GM23338 (cell line): ENCODE data around the gene INSL3. TPM values are rescaled to one million over a fixed set of nuclear protein-coding genes. Genes with fewer than 3 reads are reported as not detected.

Experiments used
- ATAC-seq: fragments of 200-7000 bp; cut with Tn5 transposase; 3 replicates; pipeline ENCODE4 v1.9.1; 2020
- DNase-seq: peaks from one replicate; pipeline ENCODE4 v3.0.0-alpha.2; 2015; ENCODE audit warnings: low spot score
- H2AFZ ChIP-seq: fragments of 200-600 bp; sonication (generic); 2 replicates; pipeline ENCODE4 v1.8.0; 2016; ENCODE audit warnings: antibody characterized with exemption, mild to moderate bottlenecking, moderate library complexity
- H3F3A ChIP-seq: fragments of 200-600 bp; sonication (generic); replicated peaks from 2 replicates; pipeline ENCODE4 v1.8.0; 2017; ENCODE audit warnings: antibody characterized with exemption, mixed run types, low read depth
- H3K27ac ChIP-seq: fragments of 200-600 bp; sonication (generic); 2 replicates; pipeline ENCODE4 v1.6.1; 2016; ENCODE audit warnings: low read depth
- H3K27me3 ChIP-seq: fragments of 200-600 bp; sonication (generic); 2 replicates; pipeline ENCODE4 v1.8.0; 2016; ENCODE audit warnings: mild to moderate bottlenecking, mixed run types, moderate library complexity; ENCODE audit not compliant: insufficient read depth
- H3K36me3 ChIP-seq: fragments of 200-600 bp; sonication (generic); 2 replicates; pipeline ENCODE4 v1.8.0; 2016; ENCODE audit warnings: mild to moderate bottlenecking; ENCODE audit not compliant: insufficient read depth
- H3K4me1 ChIP-seq: fragments of 200-600 bp; sonication (generic); 2 replicates; pipeline ENCODE4 v1.8.0; 2016; ENCODE audit warnings: mild to moderate bottlenecking, moderate library complexity; ENCODE audit not compliant: insufficient read depth
- H3K4me2 ChIP-seq: fragments of 200-600 bp; sonication (generic); 2 replicates; pipeline ENCODE4 v1.7.1; 2017; ENCODE audit warnings: mixed run types
- H3K4me3 ChIP-seq: fragments of 200-600 bp; sonication (generic); 2 replicates; pipeline ENCODE4 v1.6.1; 2016; ENCODE audit warnings: mixed run types
- H3K79me2 ChIP-seq: fragments of 200-600 bp; sonication (generic); replicated peaks from 2 replicates; pipeline ENCODE4 v1.8.0; 2017; ENCODE audit warnings: mild to moderate bottlenecking; ENCODE audit not compliant: insufficient read depth
- H3K9me2 ChIP-seq: fragments of 200-600 bp; sonication (generic); 2 replicates; pipeline ENCODE4 v1.8.0; 2017; ENCODE audit not compliant: insufficient read depth
- H4K20me1 ChIP-seq: fragments of 200-600 bp; sonication (generic); replicated peaks from 2 replicates; pipeline ENCODE4 v1.8.0; 2017; ENCODE audit warnings: mild to moderate bottlenecking; ENCODE audit not compliant: insufficient read depth
- H3K27ac Mint-ChIP-seq: 2 replicates; pipeline ENCODE4 v1.8.0; 2020; ENCODE audit warnings: inconsistent platforms, mild to moderate bottlenecking, moderate library complexity, mixed read lengths
- H3K27me3 Mint-ChIP-seq: 3 replicates; pipeline ENCODE4 v1.8.0; 2022; ENCODE audit warnings: low read depth, mild to moderate bottlenecking, moderate library complexity, mixed read lengths, inconsistent platforms; ENCODE audit not compliant: insufficient read depth, poor library complexity
- H3K36me3 Mint-ChIP-seq: 3 replicates; pipeline ENCODE4 v1.8.0; 2021; ENCODE audit warnings: low read depth, mild to moderate bottlenecking, inconsistent platforms, moderate library complexity, mixed read lengths
- H3K4me1 Mint-ChIP-seq: 3 replicates; pipeline ENCODE4 v1.8.0; 2020; ENCODE audit warnings: mild to moderate bottlenecking, inconsistent platforms, mixed read lengths
- H3K4me3 Mint-ChIP-seq: 3 replicates; pipeline ENCODE4 v1.8.0; 2021; ENCODE audit warnings: moderate library complexity, mild to moderate bottlenecking, inconsistent platforms, mixed read lengths
- H3K9me3 Mint-ChIP-seq: 3 replicates; pipeline ENCODE4 v1.8.0; 2020; ENCODE audit warnings: moderate library complexity, mild to moderate bottlenecking, inconsistent platforms, mixed read lengths
- EZH2 ChIP-seq: fragments of 200-600 bp; sonication (generic); IDR thresholded peaks from one replicate; pipeline ENCODE4 v1.8.0; 2017; ENCODE audit warnings: antibody characterized with exemption, mild to moderate bottlenecking, low read depth; ENCODE audit not compliant: unreplicated experiment
- REST ChIP-seq: IDR thresholded peaks from one replicate; pipeline ENCODE4 v1.6.1; 2018; ENCODE audit warnings: antibody characterized with exemption; ENCODE audit not compliant: unreplicated experiment
- STAT1 ChIP-seq: IDR thresholded peaks from one replicate; pipeline ENCODE4 v1.6.1; 2016; ENCODE audit warnings: antibody characterized with exemption; ENCODE audit not compliant: unreplicated experiment
- ZNF114 ChIP-seq: fragments of 250-450 bp; sonication (Bioruptor Pico); IDR thresholded peaks from 2 replicates; pipeline ENCODE4 v1.5.0; 2020; ENCODE audit warnings: mild to moderate bottlenecking, moderate library complexity
- ZNF331 ChIP-seq: fragments of 250-450 bp; sonication (Bioruptor Pico); IDR thresholded peaks from 2 replicates; pipeline ENCODE4 v1.5.0; 2020; ENCODE audit warnings: low read depth, mild to moderate bottlenecking, moderate library complexity
- polyA plus RNA-seq: library from polyadenylated mRNA; unstranded; fragments of >200 nt; fragmentation: Nextera tagmentation; extraction: Ambion mirVana; gene quantifications from 2 replicates; pipeline ENCODE4 v1.2.1, GENCODE V29; 2016
- total RNA-seq: library from RNA; depleted of rRNA; stranded (reverse); fragments of >200 nt; shearing (Covaris generic); gene quantifications from 2 replicates; pipeline ENCODE4 v1.2.3, GENCODE V29; 2014
- TF ChIP-seq, protein P1 (sequence below), 2 experiments: fragments of 200-600 bp in 1 of 2; sonication (generic) in 1 of 2; conservative IDR thresholded peaks; 2 replicates each; pipeline versions ENCODE4 v1.5.1 to v1.6.1; 2016 to 2017; ENCODE audit warnings: antibody characterized with exemption in 2 of 2, low read depth in 2 of 2, mild to moderate bottlenecking in 2 of 2, moderate library complexity in 1 of 2

The INSL3 gene
- total and polyA plus RNA-seq, 2 experiments from 2014 or later, result 0.76 TPM; not detected in 1

DNA sequence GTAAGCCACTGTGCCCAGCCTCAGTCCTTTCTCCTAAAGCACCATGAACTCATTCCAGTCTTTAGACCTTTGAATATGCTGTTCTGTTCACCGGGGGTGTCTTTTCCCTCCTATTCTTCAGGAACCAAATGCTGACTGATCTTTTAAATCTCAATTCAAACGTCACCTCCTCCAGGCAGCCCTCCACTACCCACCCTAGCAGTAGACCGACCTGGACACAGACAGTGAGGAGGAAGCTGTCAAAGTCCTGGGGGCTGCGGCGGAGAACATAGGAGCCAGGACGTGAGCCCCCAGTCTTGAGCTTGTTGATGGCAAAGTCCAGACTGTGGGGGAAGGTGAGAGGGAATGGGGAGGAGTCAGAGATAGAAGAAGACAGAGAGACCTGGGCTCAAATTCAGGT lies 18.7 kb upstream of the INSL3 start:
- no peak for ATAC-seq
- H3K27me3 ChIP-seq, result 0 out of 2 replicates have a peak, but pooled peaks cover 10% of the 10 kb centered on the region
- H3K4me3 Mint-ChIP-seq, result no peak overlapping the region
- H3K27ac ChIP-seq, result no peak overlapping the region
- H3K9me3 Mint-ChIP-seq, result no peaks in the 10 kb centered on the region
- no peaks in the 10 kb centered on the region for H3K9me2 ChIP-seq
- no peaks in the 10 kb centered on the region for H4K20me1 ChIP-seq
- TF ChIP-seq REST (no peak), ZNF331 (CRISPR knock-in tag) (no peak), EZH2 (no peak), ZNF114 (CRISPR knock-in tag) (no peak)
- H3K36me3 Mint-ChIP-seq, result no peaks in the 10 kb centered on the region
- no peaks in the 10 kb centered on the region for H3K36me3 ChIP-seq
- H3K4me2 ChIP-seq, result no peak overlapping the region
- H3K4me1 ChIP-seq, result no peaks in the 10 kb centered on the region; the same call in 1 of the 2 replicates
- peaks cover 19% of the 10 kb centered on the region for H3K4me1 Mint-ChIP-seq
- H3K27ac Mint-ChIP-seq, result no peak overlapping the region
- H3F3A ChIP-seq, result no peaks in the 10 kb centered on the region
- peaks cover 32% of the 10 kb centered on the region for H3K27me3 Mint-ChIP-seq
- H2AFZ ChIP-seq, result no peak overlapping the region
- H3K4me3 ChIP-seq, result no peak overlapping the region
- H3K79me2 ChIP-seq, result no peaks in the 10 kb centered on the region
- no peak for DNase-seq

GRCh38 chr19:17837972-17838371 lies 16.7 kb upstream of the INSL3 start:
- H3K36me3 ChIP-seq, result no peaks in the 10 kb centered on the region
- no peak overlapping the region for H3K4me2 ChIP-seq
- no peaks in the 10 kb centered on the region for H3F3A ChIP-seq
- Mint-ChIP-seq H3K4me3 (no peak overlapping the region), H3K4me1 (peaks cover 19% of the 10 kb centered on the region), H3K27me3 (peaks cover 27% of the 10 kb centered on the region), H3K36me3 (no peaks in the 10 kb centered on the region), H3K27ac (no peak overlapping the region), H3K9me3 (no peaks in the 10 kb centered on the region)
- H2AFZ ChIP-seq, result no peak overlapping the region
- no peak overlapping the region for H3K4me3 ChIP-seq
- TF ChIP-seq STAT1, result no peak
- TF ChIP-seq, protein P1, sequence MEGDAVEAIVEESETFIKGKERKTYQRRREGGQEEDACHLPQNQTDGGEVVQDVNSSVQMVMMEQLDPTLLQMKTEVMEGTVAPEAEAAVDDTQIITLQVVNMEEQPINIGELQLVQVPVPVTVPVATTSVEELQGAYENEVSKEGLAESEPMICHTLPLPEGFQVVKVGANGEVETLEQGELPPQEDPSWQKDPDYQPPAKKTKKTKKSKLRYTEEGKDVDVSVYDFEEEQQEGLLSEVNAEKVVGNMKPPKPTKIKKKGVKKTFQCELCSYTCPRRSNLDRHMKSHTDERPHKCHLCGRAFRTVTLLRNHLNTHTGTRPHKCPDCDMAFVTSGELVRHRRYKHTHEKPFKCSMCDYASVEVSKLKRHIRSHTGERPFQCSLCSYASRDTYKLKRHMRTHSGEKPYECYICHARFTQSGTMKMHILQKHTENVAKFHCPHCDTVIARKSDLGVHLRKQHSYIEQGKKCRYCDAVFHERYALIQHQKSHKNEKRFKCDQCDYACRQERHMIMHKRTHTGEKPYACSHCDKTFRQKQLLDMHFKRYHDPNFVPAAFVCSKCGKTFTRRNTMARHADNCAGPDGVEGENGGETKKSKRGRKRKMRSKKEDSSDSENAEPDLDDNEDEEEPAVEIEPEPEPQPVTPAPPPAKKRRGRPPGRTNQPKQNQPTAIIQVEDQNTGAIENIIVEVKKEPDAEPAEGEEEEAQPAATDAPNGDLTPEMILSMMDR (conservative IDR thresholded peaks at IDR 0.05; ENCODE audit: low read depth in 2 of 2), result no peak
- H3K9me2 ChIP-seq, result no peaks in the 10 kb centered on the region
- no peak overlapping the region for H3K27ac ChIP-seq
- DNase-seq (no peak), ATAC-seq (no peak)
- no peaks in the 10 kb centered on the region; the same call in 1 of the 2 replicates for H3K4me1 ChIP-seq
- H3K27me3 ChIP-seq, result 0 out of 2 replicates have a peak, but pooled peaks cover 10% of the 10 kb centered on the region
- H4K20me1 ChIP-seq, result no peaks in the 10 kb centered on the region
- H3K79me2 ChIP-seq, result no peaks in the 10 kb centered on the region
